GM23248 (cell line): ENCODE data around the gene HNF4A.

Source experiments
- EZH2 ChIP-seq: fragments of 200-600 bp; sonication (generic); IDR thresholded peaks from 2 replicates; pipeline ENCODE4 v1.6.1; 2018; ENCODE audit warnings: antibody characterized with exemption, mild to moderate bottlenecking; ENCODE audit not compliant: insufficient read depth, poor library complexity, severe bottlenecking
- EZH2phosphoT487 ChIP-seq: fragments of 200-600 bp; sonication (generic); IDR thresholded peaks from 2 replicates; pipeline ENCODE4 v1.6.1; 2018; ENCODE audit warnings: antibody characterized with exemption, moderate library complexity, mild to moderate bottlenecking, low read depth; ENCODE audit not compliant: insufficient read depth

- TF ChIP-seq EZH2phosphoT487 (no peak), EZH2 (no peak)
Measured at GRCh38 chr20:44393608-44394451, 38.3 kb downstream of the HNF4A start.
